ENCODE data around the gene NOVA2. TPM values are rescaled to one million over a fixed set of nuclear protein-coding genes. Genes with fewer than 3 reads are reported as not detected.

Gene NOVA2
- total and polyA plus RNA-seq, 2 of the 8 experiments (the other 6 are each of a cell fraction or from before 2014, with no cell fraction given), result 3.2 to 24.6 TPM

DNA sequence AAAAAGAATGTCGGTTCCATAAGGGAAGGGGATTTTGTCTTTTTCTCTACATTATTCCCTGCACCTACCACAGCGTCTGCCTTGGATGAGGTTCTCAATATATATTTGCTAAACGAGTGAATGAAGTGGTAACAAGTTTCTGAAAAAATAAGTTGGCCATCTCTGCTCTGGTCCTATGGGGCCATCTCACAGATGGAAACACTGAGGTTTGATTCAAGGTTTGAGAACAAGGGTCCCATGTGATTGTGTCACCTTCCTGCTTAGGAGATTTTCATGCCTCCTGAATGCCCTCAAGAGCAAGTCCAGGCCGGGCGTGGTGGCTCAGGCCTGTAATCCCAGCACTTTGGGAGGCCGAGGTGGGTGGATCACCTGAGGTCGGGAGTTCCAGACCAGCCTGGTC lies 74.4 kb downstream of the NOVA2 start (continued):
- TF ChIP-seq, protein P1, sequence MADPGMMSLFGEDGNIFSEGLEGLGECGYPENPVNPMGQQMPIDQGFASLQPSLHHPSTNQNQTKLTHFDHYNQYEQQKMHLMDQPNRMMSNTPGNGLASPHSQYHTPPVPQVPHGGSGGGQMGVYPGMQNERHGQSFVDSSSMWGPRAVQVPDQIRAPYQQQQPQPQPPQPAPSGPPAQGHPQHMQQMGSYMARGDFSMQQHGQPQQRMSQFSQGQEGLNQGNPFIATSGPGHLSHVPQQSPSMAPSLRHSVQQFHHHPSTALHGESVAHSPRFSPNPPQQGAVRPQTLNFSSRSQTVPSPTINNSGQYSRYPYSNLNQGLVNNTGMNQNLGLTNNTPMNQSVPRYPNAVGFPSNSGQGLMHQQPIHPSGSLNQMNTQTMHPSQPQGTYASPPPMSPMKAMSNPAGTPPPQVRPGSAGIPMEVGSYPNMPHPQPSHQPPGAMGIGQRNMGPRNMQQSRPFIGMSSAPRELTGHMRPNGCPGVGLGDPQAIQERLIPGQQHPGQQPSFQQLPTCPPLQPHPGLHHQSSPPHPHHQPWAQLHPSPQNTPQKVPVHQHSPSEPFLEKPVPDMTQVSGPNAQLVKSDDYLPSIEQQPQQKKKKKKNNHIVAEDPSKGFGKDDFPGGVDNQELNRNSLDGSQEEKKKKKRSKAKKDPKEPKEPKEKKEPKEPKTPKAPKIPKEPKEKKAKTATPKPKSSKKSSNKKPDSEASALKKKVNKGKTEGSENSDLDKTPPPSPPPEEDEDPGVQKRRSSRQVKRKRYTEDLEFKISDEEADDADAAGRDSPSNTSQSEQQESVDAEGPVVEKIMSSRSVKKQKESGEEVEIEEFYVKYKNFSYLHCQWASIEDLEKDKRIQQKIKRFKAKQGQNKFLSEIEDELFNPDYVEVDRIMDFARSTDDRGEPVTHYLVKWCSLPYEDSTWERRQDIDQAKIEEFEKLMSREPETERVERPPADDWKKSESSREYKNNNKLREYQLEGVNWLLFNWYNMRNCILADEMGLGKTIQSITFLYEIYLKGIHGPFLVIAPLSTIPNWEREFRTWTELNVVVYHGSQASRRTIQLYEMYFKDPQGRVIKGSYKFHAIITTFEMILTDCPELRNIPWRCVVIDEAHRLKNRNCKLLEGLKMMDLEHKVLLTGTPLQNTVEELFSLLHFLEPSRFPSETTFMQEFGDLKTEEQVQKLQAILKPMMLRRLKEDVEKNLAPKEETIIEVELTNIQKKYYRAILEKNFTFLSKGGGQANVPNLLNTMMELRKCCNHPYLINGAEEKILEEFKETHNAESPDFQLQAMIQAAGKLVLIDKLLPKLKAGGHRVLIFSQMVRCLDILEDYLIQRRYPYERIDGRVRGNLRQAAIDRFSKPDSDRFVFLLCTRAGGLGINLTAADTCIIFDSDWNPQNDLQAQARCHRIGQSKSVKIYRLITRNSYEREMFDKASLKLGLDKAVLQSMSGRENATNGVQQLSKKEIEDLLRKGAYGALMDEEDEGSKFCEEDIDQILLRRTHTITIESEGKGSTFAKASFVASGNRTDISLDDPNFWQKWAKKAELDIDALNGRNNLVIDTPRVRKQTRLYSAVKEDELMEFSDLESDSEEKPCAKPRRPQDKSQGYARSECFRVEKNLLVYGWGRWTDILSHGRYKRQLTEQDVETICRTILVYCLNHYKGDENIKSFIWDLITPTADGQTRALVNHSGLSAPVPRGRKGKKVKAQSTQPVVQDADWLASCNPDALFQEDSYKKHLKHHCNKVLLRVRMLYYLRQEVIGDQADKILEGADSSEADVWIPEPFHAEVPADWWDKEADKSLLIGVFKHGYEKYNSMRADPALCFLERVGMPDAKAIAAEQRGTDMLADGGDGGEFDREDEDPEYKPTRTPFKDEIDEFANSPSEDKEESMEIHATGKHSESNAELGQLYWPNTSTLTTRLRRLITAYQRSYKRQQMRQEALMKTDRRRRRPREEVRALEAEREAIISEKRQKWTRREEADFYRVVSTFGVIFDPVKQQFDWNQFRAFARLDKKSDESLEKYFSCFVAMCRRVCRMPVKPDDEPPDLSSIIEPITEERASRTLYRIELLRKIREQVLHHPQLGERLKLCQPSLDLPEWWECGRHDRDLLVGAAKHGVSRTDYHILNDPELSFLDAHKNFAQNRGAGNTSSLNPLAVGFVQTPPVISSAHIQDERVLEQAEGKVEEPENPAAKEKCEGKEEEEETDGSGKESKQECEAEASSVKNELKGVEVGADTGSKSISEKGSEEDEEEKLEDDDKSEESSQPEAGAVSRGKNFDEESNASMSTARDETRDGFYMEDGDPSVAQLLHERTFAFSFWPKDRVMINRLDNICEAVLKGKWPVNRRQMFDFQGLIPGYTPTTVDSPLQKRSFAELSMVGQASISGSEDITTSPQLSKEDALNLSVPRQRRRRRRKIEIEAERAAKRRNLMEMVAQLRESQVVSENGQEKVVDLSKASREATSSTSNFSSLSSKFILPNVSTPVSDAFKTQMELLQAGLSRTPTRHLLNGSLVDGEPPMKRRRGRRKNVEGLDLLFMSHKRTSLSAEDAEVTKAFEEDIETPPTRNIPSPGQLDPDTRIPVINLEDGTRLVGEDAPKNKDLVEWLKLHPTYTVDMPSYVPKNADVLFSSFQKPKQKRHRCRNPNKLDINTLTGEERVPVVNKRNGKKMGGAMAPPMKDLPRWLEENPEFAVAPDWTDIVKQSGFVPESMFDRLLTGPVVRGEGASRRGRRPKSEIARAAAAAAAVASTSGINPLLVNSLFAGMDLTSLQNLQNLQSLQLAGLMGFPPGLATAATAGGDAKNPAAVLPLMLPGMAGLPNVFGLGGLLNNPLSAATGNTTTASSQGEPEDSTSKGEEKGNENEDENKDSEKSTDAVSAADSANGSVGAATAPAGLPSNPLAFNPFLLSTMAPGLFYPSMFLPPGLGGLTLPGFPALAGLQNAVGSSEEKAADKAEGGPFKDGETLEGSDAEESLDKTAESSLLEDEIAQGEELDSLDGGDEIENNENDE (IDR thresholded peaks at IDR 0.05; ENCODE audit: insufficient replicate concordance, low read length), result no peak
- TF ChIP-seq HDAC2 (IDR thresholded peaks at IDR 0.05; ENCODE audit: borderline replicate concordance in 1 of 2, low read depth in 2 of 2, low read length in 2 of 2), result no peak
- TF ChIP-seq CTBP2 (IDR thresholded peaks at IDR 0.05; ENCODE audit: borderline replicate concordance, insufficient read depth, insufficient read length, low read length), result no peak
- TF ChIP-seq, protein P2, sequence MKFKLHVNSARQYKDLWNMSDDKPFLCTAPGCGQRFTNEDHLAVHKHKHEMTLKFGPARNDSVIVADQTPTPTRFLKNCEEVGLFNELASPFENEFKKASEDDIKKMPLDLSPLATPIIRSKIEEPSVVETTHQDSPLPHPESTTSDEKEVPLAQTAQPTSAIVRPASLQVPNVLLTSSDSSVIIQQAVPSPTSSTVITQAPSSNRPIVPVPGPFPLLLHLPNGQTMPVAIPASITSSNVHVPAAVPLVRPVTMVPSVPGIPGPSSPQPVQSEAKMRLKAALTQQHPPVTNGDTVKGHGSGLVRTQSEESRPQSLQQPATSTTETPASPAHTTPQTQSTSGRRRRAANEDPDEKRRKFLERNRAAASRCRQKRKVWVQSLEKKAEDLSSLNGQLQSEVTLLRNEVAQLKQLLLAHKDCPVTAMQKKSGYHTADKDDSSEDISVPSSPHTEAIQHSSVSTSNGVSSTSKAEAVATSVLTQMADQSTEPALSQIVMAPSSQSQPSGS (IDR thresholded peaks at IDR 0.05; ENCODE audit: low read length), result no peak
- TF ChIP-seq SUZ12 (IDR thresholded peaks at IDR 0.05; ENCODE audit: low read length), result no peak
- TF ChIP-seq, protein P3, sequence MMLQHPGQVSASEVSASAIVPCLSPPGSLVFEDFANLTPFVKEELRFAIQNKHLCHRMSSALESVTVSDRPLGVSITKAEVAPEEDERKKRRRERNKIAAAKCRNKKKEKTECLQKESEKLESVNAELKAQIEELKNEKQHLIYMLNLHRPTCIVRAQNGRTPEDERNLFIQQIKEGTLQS (IDR thresholded peaks at IDR 0.05; ENCODE audit: insufficient read depth, low read depth, low read length), result no peak
- no peak for TF ChIP-seq FOSL1 (IDR thresholded peaks at IDR 0.05; ENCODE audit: insufficient read depth, low read depth, low read length)
- TF ChIP-seq CBX5 (IDR thresholded peaks at IDR 0.05; ENCODE audit: low read depth, low read length), result no peak
